Gastrocnemius medialis (tissue), 4 donors: ENCODE measurements around the gene TMOD3.

Source experiments
- POLR2A ChIP-seq, 2 donors: fragments of 450-650 bp; IDR thresholded peaks; one replicate each; pipeline ENCODE4 v1.6.1; 2017; ENCODE audit warnings: antibody characterized with exemption in 2 of 2, mild to moderate bottlenecking in 2 of 2, moderate library complexity in 2 of 2
- TF ChIP-seq, protein P1 (sequence below), 5 experiments: fragments of 450-650 bp in 3 of 5; fragments of 200-600 bp in 2 of 5; sonication (generic) in 2 of 5; IDR thresholded peaks in 4 of 5; conservative IDR thresholded peaks in 1 of 5; 1 replicate in 4 of 5; 2 replicates in 1 of 5; pipeline ENCODE4 v1.5.1; 2016 to 2019; ENCODE audit warnings: antibody characterized with exemption in 5 of 5, mild to moderate bottlenecking in 3 of 5, moderate library complexity in 3 of 5

DNA sequence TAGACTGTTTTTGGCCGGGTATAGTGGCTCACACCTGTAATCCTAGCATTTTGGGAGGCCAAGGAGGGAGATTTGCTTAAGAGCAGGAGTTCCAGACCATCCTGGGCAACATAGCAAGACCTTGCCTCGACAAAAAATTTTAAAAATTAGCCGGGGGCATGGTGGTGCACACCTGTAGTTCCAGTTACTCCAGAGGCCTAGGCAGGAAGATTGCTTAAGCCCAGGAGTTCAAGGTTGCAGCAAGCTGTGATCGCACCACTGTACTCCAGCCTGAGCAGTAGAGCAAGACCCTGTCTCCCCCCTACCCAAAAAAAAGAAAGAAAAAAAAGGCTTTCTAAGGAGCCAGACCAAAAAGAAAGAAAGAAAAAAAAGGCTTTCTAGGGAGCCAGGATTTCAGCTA lies 36.7 kb downstream of the TMOD3 start:
- TF ChIP-seq, protein P1, sequence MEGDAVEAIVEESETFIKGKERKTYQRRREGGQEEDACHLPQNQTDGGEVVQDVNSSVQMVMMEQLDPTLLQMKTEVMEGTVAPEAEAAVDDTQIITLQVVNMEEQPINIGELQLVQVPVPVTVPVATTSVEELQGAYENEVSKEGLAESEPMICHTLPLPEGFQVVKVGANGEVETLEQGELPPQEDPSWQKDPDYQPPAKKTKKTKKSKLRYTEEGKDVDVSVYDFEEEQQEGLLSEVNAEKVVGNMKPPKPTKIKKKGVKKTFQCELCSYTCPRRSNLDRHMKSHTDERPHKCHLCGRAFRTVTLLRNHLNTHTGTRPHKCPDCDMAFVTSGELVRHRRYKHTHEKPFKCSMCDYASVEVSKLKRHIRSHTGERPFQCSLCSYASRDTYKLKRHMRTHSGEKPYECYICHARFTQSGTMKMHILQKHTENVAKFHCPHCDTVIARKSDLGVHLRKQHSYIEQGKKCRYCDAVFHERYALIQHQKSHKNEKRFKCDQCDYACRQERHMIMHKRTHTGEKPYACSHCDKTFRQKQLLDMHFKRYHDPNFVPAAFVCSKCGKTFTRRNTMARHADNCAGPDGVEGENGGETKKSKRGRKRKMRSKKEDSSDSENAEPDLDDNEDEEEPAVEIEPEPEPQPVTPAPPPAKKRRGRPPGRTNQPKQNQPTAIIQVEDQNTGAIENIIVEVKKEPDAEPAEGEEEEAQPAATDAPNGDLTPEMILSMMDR (IDR thresholded peaks at IDR 0.05 in 4 of 5, conservative IDR thresholded peaks at IDR 0.05 in 1 of 5), result no peak
- TF ChIP-seq POLR2A (IDR thresholded peaks at IDR 0.05), result no peak
